NCI-H1105 (cell line): ENCODE results near the gene KLHL25.

Experiments used
- DNase-seq: peaks from one replicate; lab custom pipeline; 2025; lab: John Stamatoyannopoulos, UW

KLHL25 gene

GRCh38 chr15:85748176-85748575 lies 46.5 kb downstream of the KLHL25 start:
- DNase-seq, result no peak

- no peak for DNase-seq
Observed at GRCh38 chr15:85746641-85747040, 48.1 kb downstream of the KLHL25 start.

GRCh38 chr15:85745525-85746150 lies 49.1 kb downstream of the KLHL25 start:
- no peak for DNase-seq

GRCh38 chr15:85745023-85745422 lies 49.7 kb downstream of the KLHL25 start:
- DNase-seq, result no peak

- DNase-seq, result no peak
Observed at GRCh38 chr15:85744579-85744978, 50.1 kb downstream of the KLHL25 start.

- no peak for DNase-seq
Observed at GRCh38 chr15:85743392-85744055, 51.2 kb downstream of the KLHL25 start.

- DNase-seq, result no peak
Observed at GRCh38 chr15:85742186-85742821, 52.4 kb downstream of the KLHL25 start.

GRCh38 chr15:85741662-85742061 lies 53.1 kb downstream of the KLHL25 start:
- DNase-seq, result no peak

- DNase-seq, result no peak
Observed at GRCh38 chr15:85741021-85741421, 53.7 kb downstream of the KLHL25 start.

GRCh38 chr15:85737061-85737460 lies 57.7 kb downstream of the KLHL25 start:
- no peak for DNase-seq

- no peak for DNase-seq
Observed at GRCh38 chr15:85733416-85733815, 61.3 kb downstream of the KLHL25 start.

- peak; percentile 21 for DNase-seq
Observed at GRCh38 chr15:85730001-85730820, 64.5 kb downstream of the KLHL25 start.

GRCh38 chr15:85727068-85727467 lies 67.7 kb downstream of the KLHL25 start:
- no peak for DNase-seq

GRCh38 chr15:85726454-85726853 lies 68.3 kb downstream of the KLHL25 start:
- no peak for DNase-seq

GRCh38 chr15:85725564-85725963 lies 69.2 kb downstream of the KLHL25 start:
- no peak for DNase-seq

GRCh38 chr15:85725019-85725418 lies 69.7 kb downstream of the KLHL25 start:
- no peak for DNase-seq

GRCh38 chr15:85723960-85724945 lies 70.5 kb downstream of the KLHL25 start:
- DNase-seq, result no peak

- DNase-seq, result no peak
Observed at GRCh38 chr15:85722374-85723152, 72.2 kb downstream of the KLHL25 start.

GRCh38 chr15:85718981-85719380 lies 75.7 kb downstream of the KLHL25 start:
- no peak for DNase-seq

GRCh38 chr15:85718271-85718971 lies 76.3 kb downstream of the KLHL25 start:
- DNase-seq, result no peak
